Left ventricle myocardium superior (tissue), 1 donor: ENCODE results near the gene UBE4B. TPM values are rescaled to one million over a fixed set of nuclear protein-coding genes. Genes with fewer than 3 reads are reported as not detected.
"Not testable (repeated sequence)": the region's sequence is repeated elsewhere in the genome, so short reads cannot be mapped to it uniquely, and the experiment has no call there.

Experiments
- ATAC-seq: fragments of 200-7000 bp; cut with Tn5 transposase; one replicate; pipeline ENCODE4 v1.9.1; 2020; ENCODE audit warnings: mild to moderate bottlenecking, moderate library complexity
- DNase-seq: peaks from one replicate; pipeline ENCODE4 v3.0.0-alpha.2; 2020
- intact Hi-C: fragments of 100-400 bp; cut with micrococcal nuclease; formaldehyde crosslinking; loops from one replicate; pipeline ENCODE4 v1.11.0; 2022
- long read RNA-seq: library from polyadenylated mRNA; unstranded; transcript quantifications from one replicate; pipeline ENCODE4 v2.0.0, GENCODE V29; 2021
- total RNA-seq: library from RNA; stranded (reverse); fragmentation: NEBNext Ultra II Directional; extraction: Animal tissue kit (Norgen Biotek cat#: 25700); gene quantifications from one replicate; pipeline ENCODE4 v1.2.1, GENCODE V29; 2021
- donor health status: DM: no; HTN: yes; CAD: no; lungs with severe emphysema.

The UBE4B gene
- total RNA-seq: 78.4 TPM
- long read RNA-seq, partial matches to known transcripts: 19 of 29 reads
- long read RNA-seq, other reads (novel, unspliced or antisense): 7 of 29 reads

DNA sequence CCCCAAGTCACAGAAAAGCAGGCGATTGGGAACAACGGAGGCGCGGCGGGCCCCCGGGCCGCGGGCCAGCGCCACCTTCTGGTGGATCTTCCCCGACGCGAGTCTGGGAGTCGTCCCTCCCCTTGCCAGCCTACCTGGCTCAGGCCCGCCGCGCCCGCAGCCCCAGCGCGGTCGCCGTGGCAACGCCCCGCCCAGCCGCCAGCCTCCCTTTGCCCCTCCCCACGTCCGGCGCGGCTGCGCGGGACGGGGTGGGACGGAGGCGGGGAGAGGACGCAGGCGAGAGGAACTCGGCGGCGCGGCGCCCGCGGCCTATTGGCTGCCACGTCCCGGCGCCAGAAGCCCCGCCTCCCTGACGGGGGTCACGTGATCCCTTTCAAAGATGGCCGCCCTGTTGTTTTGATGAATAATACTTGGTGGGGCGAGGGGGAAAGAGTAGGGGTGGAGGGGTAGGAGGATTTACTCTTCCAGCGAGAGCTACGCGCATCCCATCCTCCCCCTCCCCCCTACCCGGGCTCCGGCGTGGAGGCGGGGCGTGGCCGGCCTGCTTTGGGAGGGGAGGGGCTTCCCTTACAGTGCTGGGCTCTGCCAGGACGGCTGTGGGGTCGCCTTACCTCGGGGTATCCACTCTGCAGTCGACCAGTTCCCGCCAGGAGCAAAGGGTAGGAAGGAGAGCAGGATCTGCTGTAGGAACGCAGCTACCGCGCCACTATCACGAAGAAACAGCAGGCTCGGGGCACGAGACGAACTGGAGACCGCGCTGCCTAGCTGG, at the start of gene UBE4B:
TSS of gene UBE4B (plus strand) at position 369 of the 769 bp plus-strand sequence. CDS start 713 bp downstream, outside the sequence.
- ATAC-seq: peak; percentile 99
- peak; percentile 100 for DNase-seq
- intact Hi-C loops: no loop called here

DNA sequence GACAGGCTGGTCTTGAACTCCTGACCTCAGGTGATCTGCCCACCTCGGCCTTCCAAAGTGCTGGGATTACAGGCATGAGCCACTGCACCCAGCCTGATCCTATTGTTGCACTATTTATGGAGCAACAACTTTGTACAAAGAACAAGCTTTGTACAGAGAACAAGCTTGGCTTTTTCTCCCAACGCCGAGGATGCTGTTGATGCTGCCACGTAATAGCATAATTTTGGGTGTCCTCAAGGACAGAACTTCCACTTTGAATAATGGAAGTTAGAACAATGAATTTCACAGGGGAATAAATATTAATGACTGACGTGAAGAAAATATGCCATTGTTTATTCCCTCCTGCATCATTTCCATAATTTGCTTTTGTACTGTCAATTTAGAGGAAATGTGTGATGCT, 48.5 kb upstream of the UBE4B start:
- intact Hi-C loops: no loop called here
- DNase-seq (no peak), ATAC-seq (no peak)

DNA sequence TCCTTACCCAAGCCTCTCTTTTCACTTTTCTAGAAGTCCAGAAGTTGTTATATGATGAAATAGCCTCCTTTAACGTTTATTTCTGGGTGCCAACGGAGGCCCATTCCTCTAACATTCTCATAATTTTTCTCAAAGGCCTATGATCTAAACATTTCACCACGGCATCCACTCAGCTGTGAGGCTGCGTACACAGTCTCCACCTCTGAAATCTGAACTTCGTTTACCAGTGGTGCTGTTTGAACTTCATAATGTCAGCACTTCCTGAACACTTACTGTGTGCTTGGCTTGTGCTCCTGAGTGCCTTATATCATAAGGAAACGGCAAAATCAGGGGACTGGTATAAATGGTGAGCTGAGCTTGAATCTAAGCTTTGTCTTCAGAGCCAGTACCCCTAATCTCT, 47.8 kb upstream of the UBE4B start:
- intact Hi-C loops: no loop called here
- no peak for DNase-seq
- ATAC-seq: no peak

DNA sequence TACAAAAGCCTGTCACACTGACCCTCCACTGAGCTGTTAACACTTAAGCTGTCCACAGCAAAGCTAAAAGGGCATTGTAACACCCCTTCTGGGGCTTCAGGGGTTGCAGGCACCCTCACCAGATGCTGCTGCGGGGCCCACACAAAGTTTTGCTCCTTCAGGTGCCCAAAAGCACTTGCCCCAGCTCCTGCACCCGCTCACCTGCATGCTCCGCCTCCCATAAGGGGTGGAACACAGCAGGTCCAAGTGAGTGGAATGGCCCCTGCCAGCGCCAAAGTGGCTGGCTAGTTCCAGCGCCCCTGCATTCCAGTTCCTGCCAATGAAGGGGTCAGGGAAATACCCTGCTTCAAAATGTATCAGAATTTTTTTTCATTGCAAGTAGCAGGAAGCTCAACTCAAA, 43.0 kb upstream of the UBE4B start:
- no peak for DNase-seq
- ATAC-seq: no peak
- intact Hi-C loops: no loop called here

DNA sequence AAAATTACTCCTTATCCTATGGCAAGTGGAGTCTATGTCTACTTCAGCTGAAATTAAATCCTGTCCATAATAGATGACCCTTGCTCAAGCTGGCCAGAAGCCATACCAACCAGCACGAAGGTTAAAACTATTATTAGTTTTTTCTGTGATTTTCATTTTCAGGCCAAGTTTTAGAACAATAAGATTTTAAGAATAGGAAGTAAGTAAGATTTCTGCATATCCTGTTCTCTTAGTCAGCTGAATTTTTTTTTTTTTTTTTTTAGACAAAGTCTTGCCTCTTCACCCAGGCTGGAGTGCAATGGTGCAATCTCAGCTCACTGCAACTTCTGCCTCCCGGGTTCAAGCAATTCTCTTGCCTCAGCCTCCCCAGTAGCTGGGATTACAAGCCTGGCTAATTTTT, 41.8 kb upstream of the UBE4B start:
- ATAC-seq: peak; percentile 72
- intact Hi-C loops: no loop called here
- no peak for DNase-seq

DNA sequence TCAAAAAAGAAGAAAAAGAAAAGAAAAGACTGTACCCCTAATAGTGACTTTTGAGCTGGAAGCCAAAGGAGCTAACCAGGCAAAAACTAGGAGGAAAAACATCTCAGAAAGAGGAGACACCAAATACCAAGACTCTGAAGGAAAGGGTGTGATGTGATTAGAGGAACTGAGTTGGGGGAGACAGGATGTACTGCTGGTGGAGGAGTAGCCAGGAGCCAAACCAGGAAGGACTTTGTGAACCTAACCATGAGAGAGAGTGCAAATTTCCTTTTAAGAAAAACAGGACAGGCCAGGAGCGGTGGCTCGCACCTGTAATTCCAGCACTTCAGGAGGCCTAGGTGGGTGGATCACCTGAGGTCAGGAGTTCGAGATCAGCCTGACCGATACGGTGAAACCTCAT, 39.8 kb upstream of the UBE4B start:
- DNase-seq: no peak
- peak; percentile 39 for ATAC-seq
- intact Hi-C loops: no loop called here

DNA sequence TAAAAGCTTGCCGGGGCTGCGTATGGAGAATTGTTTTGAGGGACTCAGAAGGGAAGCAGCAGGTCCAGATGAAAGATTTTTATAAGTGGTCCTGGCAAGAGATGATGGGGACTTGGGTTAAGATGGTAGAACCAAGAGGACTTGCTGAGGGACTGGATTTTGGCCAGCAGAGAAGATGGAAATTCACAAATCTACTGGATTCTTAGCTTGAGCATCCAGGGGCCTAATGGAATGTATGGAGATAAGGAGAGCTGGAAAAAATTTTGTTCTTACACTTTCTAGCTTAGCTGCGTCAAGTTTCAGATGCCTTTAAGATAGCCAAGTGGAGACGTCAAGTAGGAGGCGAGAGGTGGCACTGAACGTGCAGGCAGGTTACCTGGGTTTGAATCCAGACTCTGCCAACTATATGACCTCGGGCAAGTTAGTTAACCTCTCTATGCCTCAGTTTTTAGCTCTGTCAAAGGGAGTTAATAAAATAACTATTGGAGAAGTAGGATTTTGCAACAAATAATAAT, 39.1 kb upstream of the UBE4B start:
- DNase-seq (no peak), ATAC-seq (no peak)
- intact Hi-C loops: no loop called here

DNA sequence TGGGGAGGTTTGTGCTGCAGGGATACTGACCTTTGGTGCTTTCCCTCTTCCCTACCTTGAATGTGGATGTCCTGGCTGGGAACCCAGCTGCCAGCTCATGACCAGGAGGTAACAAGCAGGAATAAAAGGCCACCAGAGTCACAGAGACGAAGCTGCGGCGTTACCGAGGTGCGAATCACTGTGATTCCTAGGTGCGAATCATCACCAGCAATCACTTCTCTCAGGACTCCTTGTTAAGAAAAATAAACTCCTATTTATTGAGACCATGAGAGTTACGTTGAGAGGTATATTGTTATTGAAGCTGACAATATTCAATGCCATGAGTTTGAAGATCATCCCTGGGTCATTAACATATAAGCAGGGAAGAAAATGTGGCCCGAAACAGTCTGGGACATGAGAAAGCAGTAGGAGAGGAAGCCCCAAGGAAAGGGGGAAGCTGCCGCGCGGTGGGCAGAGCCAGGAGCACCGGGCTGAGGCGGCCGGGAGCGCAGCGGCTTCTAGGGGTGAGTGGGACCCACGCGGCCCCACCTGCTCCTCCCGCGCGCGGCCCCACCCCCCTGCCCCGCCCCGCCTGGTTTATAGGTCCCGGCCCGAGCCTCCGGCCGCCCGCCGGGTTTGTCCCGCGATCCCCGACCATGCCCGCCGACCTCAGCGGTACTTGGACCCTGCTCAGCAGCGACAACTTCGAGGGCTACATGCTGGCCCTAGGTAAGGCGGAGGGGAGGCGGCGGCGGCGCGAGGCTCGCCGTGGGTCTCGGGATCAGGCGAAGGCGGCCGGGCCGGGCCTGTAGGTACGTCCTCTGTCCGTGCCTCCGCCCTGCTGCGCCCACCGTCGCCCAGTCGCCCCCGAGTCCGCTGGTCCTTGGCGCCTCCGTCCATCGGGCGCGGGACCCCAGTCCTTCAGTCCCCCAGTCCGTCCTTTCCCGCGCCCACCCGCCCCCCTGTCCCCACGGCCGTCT, 35.9 kb upstream of the UBE4B start, which contains the start of gene RBP7:
TSS of gene RBP7 (plus strand) at position 605 of the 959 bp plus-strand sequence. CDS start at position 636, 31 bp downstream.
- DNase-seq: peak; percentile 56
- intact Hi-C loops: no loop called here
- ATAC-seq: peak; percentile 78

DNA sequence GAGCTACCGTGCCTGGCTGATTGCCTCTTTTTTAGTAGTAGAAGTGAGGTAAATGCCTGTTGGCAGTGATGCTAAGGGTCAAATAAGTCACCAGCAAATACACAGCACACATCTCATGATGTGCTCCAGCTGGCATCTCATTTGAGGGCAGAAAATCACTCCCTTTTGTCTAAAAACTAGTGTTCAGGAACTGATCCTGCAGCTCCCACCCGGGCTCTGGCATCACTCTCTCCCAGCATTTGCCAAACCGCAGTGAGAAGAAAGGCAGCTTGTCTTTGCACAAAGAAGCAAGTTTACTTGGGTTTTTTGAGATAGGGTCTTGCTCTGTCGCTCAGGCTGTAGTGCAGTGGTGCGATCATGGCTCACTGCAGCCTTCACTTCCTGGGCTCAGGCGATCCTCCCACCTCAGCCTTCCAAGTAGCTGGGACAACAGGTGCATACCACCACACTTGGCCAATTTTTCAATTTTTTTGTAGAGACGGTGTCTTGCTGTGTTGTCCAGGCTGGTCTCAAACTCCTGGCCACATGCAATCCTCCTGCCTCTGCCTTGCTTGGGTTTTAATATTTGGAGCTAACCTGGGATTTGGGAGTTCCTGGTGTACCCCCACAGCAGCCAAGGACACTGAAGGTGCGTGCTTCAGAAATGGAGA, 31.6 kb upstream of the UBE4B start:
- intact Hi-C loops: no loop called here
- DNase-seq (no peak), ATAC-seq (no peak)

DNA sequence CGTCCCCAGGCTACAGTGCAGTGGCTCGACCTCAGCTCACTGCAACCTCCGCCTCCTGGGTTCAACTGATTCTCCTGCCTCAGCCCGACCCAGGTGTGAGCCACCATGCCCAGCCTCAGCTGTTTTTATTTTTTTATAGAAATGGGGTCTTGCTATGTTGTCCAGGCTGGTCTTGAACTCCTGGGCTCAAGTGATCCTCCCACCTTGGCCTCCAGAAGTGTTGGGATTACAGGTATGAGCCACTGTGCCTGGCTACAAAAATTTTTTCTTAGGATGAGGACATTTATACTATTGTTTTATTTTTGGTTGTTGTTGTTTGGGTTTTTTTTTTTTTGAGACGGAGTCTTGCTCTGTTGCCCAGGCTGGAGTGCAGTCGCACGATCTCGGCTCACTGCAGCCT, 27.5 kb upstream of the UBE4B start:
- ATAC-seq, DNase-seq, intact Hi-C loops: not testable (repeated sequence)

DNA sequence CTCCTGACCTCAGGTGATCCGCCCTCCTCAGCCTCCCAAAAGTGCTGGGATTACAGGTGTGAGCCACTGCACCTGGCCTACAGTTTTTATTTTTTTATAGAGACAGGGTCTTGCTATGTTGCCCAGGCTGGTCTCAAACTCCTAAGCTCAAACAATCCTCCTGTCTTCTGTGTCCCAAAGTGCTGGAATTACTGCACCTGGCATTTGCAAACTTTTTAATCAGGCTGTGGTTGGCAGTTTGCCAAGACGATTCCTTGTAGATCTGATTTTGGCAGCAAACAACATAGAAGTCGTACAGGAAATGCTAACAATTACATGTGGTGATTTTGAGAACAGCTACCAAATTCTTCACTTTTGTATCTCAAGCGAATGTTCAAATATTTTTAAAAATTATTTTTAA, 25.6 kb upstream of the UBE4B start:
- ATAC-seq (no peak), DNase-seq (no peak)
- intact Hi-C loops: no loop called here

DNA sequence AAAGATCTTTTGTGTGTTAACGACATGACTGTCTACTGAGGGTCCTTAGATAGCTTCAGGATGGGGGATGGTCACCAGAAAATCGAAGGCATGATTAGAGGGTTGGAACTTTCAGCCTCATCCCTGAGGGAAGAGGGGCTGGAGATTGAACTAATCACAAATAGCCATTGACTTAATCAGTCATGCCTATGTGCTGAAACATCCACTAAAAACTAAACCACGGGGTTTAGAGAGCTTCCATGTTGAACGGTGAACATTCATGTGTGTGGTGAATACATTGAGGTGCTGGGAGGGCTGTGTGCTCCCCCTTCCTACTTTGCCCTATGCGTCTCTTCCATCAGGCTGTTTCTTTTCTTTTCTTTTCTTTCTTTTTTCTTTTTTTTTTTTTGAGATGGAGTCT, 18.7 kb upstream of the UBE4B start:
- DNase-seq (no peak), ATAC-seq (no peak)
- intact Hi-C loops: no loop called here

DNA sequence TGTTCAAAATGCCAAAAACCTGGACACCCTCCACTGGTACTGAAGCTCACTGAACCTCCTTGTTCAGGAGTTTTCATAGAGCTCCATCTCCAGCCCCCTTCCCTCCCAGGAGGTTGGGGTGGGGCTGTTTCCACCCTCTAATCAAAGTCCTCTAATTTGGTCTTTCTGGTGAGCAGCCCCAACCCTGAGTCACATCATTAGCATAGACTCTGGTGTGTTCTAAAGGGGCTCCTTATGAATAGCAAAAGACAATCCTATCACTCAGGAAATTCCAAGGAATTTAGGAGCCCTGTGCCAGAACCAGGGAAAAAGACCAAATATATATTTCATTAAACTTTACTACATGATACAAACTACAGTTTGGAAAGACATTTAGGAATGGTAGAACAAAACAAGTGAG, 13.2 kb upstream of the UBE4B start:
- ATAC-seq: no peak
- intact Hi-C loops: no loop called here
- DNase-seq: no peak

DNA sequence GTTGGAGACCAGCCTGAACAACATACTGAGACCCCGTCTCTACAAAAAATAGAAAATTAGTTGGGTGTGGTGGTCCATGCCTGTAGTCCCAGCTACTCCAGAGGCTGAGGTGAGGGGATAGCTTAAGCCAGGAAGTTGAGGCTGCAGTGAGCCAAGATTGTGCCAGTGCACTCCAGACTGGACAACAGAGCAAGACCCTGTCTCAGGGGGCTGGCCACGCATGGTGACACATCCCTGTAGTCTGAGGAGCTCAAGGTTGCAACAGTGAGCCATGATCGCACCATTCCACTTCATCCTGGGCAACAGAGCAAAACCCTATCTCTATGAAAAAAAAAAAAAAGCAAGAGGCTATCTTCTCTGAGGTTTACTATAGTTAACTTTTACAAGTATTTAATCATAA, 12.7 kb upstream of the UBE4B start:
- ATAC-seq (no peak), DNase-seq (no peak)
- intact Hi-C loops: no loop called here

DNA sequence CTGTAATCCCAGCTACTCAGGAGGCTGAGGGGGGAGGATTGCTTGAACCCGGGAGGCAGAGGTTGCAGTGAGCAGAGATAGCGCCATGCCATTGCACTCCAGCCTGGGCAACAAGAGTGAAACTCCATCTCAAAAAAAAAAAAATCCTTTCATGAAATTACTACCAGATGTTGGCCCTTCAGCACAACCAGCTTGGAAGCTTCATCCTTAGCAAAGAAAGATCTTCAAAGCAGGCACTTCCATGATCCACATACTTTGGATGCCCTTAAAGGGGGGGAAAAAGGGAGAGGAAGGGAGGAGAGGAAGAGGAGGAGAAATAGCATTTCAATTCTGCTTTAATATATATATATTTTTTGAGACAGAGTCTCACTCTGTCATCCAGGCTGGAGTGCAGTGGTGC, 12.1 kb upstream of the UBE4B start:
- ATAC-seq, DNase-seq, intact Hi-C loops: not testable (repeated sequence)

DNA sequence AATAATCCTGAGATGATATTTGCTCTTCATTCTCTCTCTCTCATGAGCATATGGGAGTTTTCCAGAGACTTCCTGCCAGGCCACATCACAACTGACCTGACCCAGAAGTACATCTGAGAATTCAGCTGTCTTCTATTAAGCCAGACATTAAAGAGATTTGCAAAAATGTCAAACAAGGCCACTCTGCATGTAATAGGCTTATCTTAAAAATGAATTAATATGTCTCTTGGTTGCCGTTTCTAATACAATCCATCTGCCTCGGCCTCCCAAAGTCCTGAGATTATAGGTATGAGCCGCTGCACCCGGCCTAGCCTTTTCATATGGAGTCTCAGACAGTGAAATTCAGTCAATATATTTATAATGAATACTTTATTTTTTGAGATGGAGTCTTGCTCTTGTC, 10.8 kb upstream of the UBE4B start:
- intact Hi-C loops, DNase-seq, ATAC-seq: not testable (repeated sequence)

DNA sequence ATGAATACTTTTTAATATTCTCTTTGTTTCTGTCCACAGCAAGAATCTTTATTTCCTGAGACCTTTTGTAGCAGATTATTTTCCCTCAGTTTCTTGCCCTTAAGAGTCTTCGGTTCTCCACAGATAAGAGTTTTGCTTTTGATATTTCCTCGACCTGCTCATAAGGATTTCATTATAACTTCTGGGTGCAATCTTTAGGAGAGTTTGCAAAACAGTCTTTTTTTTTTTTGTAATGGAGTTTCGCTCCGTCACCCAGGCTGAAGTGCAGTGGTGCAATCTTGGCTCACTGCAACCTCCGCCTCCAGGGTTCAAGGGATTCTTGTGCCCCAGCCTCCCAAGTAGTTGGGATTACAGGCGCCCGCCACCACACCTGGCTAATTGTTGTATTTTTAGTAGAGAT, 10.1 kb upstream of the UBE4B start:
- no peak for ATAC-seq
- no peak for DNase-seq
- intact Hi-C loops: no loop called here

DNA sequence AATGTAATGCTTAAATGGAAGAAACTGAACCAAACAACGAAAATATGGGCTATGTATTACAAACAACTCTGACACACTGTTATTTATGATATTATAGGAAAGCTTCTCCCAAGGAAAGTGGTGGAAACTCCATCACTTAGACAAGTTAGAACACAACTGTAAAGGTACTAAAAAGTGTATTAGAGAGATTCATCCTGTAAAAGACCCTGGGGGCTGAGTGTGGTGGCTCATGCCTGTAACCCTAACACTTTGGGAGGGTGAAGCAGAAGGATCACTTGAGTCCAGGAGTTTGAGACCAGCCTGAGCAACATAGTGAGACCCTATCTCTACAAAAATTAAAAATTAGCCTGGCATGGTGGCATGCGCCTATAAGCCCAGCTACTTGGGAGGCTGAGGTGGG, 7.4 kb upstream of the UBE4B start:
- intact Hi-C loops: no loop called here
- ATAC-seq (no peak), DNase-seq (no peak)

DNA sequence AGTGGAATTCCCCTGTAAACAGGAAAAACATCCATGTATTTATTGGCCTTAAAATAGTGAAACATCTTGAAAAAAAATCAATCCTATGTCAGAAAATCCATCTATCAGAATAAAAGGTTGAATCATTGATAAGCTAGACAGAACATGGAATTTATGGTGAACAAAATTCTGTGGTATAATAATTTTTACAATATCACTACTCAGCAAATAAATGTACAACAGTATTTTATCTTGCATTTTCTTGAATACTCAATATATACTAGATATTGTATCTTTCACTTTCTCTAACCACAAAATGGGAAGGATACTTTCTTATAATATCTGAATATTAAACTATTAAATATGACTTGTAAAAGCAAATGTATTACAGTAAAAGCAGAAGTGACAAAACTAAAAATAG, 5.7 kb upstream of the UBE4B start:
- DNase-seq (no peak), ATAC-seq (no peak)
- intact Hi-C loops: no loop called here
